Gastroesophageal sphincter (tissue), 3 donors: Measurements from ENCODE around the gene MIPEP.

ENCODE experiments used
- CTCF ChIP-seq, 4 experiments: fragments of 200-600 bp in 2 of 4; fragments of 450-650 bp in 2 of 4; sonication (generic) in 1 of 4; IDR thresholded peaks; one replicate each; pipeline ENCODE4 v1.5.1; 2017 to 2019; ENCODE audit warnings: antibody characterized with exemption in 4 of 4, mild to moderate bottlenecking in 2 of 4, moderate library complexity in 2 of 4
- POLR2AphosphoS5 ChIP-seq: sonication (generic); formaldehyde crosslinking; IDR thresholded peaks from one replicate; pipeline ENCODE4 v1.6.1; 2017; ENCODE audit warnings: antibody characterized with exemption

- TF ChIP-seq POLR2AphosphoS5 (no peak), CTCF (IDR thresholded peaks at IDR 0.05) (no peak)
These were observed 45.1 kb downstream of the MIPEP start for GRCh38 chr13:23844132-23844531.
